SU-DHL-6 (cell line): ENCODE data around the gene GHRHR.

Experiments
- H2AFZ ChIP-seq: fragments of 200-600 bp; sonication (generic); 2 replicates; pipeline ENCODE4 v1.6.1; 2014; ENCODE audit warnings: low read depth, mild to moderate bottlenecking, moderate library complexity, mixed read lengths, antibody characterized with exemption, low read length; ENCODE audit not compliant: severe bottlenecking
- H3F3A ChIP-seq: fragments of 200-600 bp; shearing (Covaris generic); 2 replicates; pipeline ENCODE4 v1.6.0; 2016; ENCODE audit warnings: antibody characterized with exemption, mild to moderate bottlenecking; ENCODE audit not compliant: insufficient read depth
- H3K27ac ChIP-seq: fragments of 200-600 bp; sonication (generic); 2 replicates; pipeline ENCODE4 v1.5.1; 2016; ENCODE audit warnings: low read depth, mild to moderate bottlenecking, low read length, moderate library complexity, mixed read lengths
- H3K27me3 ChIP-seq: fragments of 200-600 bp; sonication (generic), shearing (Covaris generic); 2 replicates; pipeline ENCODE4 v1.6.0; 2014; ENCODE audit warnings: mild to moderate bottlenecking, low read length
- H3K36me3 ChIP-seq: fragments of 200-600 bp; sonication (generic); 2 replicates; pipeline ENCODE4 v1.6.1; 2014; ENCODE audit warnings: mild to moderate bottlenecking, low read length, mixed read lengths
- H3K4me2 ChIP-seq: fragments of 300-600, 200-600 bp; shearing (Covaris generic), sonication (generic); 2 replicates; pipeline ENCODE4 v1.6.0; 2014; ENCODE audit warnings: low read length, low read depth, mild to moderate bottlenecking; ENCODE audit not compliant: poor library complexity, severe bottlenecking
- H3K4me3 ChIP-seq: fragments of 200-600 bp; sonication (generic); 2 replicates; pipeline ENCODE4 v1.5.1; 2014; ENCODE audit warnings: antibody characterized with exemption, low read length, mild to moderate bottlenecking, mixed read lengths; ENCODE audit not compliant: insufficient read depth, poor library complexity, severe bottlenecking
- H3K79me2 ChIP-seq: fragments of 200-600 bp; sonication (generic); 2 replicates; pipeline ENCODE4 v1.6.1; 2014; ENCODE audit warnings: mild to moderate bottlenecking, low read length, moderate library complexity; ENCODE audit not compliant: insufficient read depth
- H3K9ac ChIP-seq: fragments of 200-600 bp; sonication (generic); 2 replicates; pipeline ENCODE4 v1.7.0; 2014; ENCODE audit warnings: mild to moderate bottlenecking, low read length
- H3K9me2 ChIP-seq: fragments of 200-600 bp; sonication (generic); replicated peaks from 2 replicates; pipeline ENCODE4 v1.6.1; 2014; ENCODE audit warnings: low read length; ENCODE audit not compliant: insufficient read depth
- H3K9me3 ChIP-seq: fragments of 200-600 bp; sonication (generic); 2 replicates; pipeline ENCODE4 v1.6.1; 2014; ENCODE audit warnings: low read length, mixed read lengths; ENCODE audit not compliant: insufficient read depth
- H4K20me1 ChIP-seq: fragments of 200-600 bp; sonication (generic); 2 replicates; pipeline ENCODE4 v1.6.1; 2014; ENCODE audit warnings: low read depth, mild to moderate bottlenecking, antibody characterized with exemption, low read length, moderate library complexity, mixed read lengths
- CTCF ChIP-seq: fragments of 200-600 bp; sonication (generic); IDR thresholded peaks from one replicate; pipeline ENCODE4 v1.5.1; 2017; ENCODE audit warnings: antibody characterized with exemption, mild to moderate bottlenecking, low read length, moderate library complexity; ENCODE audit not compliant: insufficient read depth, poor library complexity, severe bottlenecking
- EZH2phosphoT487 ChIP-seq: fragments of 200-600 bp; sonication (generic), shearing (Covaris generic); conservative IDR thresholded peaks from 2 replicates; pipeline ENCODE4 v1.6.1; 2018; ENCODE audit warnings: mild to moderate bottlenecking, antibody characterized with exemption, low read length, moderate library complexity, mixed read lengths

GHRHR gene

DNA sequence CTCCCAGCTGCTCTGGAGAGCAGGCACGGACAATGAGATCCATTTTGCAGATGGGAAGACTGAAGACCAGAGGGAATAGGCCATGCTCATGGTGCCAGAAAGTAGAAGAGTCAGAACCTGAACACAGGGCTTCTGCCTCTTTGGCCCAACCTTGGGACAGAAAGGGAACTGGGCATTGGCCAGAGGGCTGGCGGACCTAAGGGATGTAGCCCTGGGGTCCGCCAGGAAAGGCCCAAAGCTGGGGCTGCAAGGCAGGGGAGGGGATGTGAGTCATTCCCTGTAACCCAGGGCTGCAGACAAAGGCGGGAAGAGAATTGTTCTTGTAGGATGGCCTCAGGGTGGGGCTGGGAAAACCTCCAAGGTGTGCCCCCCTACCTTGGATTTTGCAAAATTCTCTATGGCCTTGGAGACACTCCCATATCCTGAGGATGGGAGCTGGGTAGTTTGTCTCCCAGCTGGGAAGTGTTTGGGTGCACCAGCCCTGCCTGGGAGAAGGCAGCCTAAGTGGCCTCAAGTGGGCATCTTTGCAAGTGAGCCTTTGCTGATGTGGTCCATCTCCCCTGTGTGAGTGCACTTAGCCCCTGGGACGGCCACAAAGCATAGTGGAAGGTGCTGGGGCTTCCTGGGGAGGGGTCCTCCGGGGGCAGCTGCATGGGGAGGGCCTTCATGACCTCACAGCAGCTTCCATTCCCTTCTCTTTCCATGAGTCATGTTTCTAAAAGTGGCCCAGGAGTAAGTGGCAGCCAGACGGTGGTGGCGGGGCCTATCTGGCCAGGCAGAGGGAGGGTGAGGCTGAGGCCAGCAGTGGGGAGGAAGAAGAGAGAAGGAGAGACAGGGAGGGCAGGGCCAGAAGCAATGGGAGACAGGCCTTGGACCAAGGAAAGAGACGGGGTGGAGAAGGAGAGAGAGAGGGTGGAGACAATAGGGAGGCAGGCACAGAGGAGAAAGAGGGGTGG lies 42.9 kb upstream of the GHRHR start:
- H3K9ac ChIP-seq, result no peak overlapping the region
- H3K9me2 ChIP-seq, result no peaks in the 10 kb centered on the region
- no peak overlapping the region for H3K4me2 ChIP-seq
- TF ChIP-seq CTCF, result no peak
- no peaks in the 10 kb centered on the region for H3K27me3 ChIP-seq
- H3K27ac ChIP-seq, result no peak overlapping the region
- no peaks in the 10 kb centered on the region for H3K36me3 ChIP-seq
- H3F3A ChIP-seq, result no peaks in the 10 kb centered on the region
- no peaks in the 10 kb centered on the region for H4K20me1 ChIP-seq
- no peaks in the 10 kb centered on the region for H3K9me3 ChIP-seq
- H3K79me2 ChIP-seq, result no peaks in the 10 kb centered on the region
- no peak overlapping the region for H3K4me3 ChIP-seq
- no peak overlapping the region for H2AFZ ChIP-seq

GRCh38 chr7:30921540-30922401 lies 42.0 kb upstream of the GHRHR start:
- Histone ChIP-seq H2AFZ (no peak overlapping the region), H3K27me3 (no peaks in the 10 kb centered on the region), H4K20me1 (no peaks in the 10 kb centered on the region), H3K9me2 (no peaks in the 10 kb centered on the region), H3K36me3 (no peaks in the 10 kb centered on the region), H3K4me3 (no peak overlapping the region), H3K4me2 (no peak overlapping the region), H3F3A (no peaks in the 10 kb centered on the region), H3K79me2 (no peaks in the 10 kb centered on the region), H3K9me3 (no peaks in the 10 kb centered on the region), H3K27ac (no peak overlapping the region), H3K9ac (no peak overlapping the region)
- TF ChIP-seq EZH2phosphoT487 (no peak), CTCF (no peak)

- Histone ChIP-seq H3K79me2 (no peaks in the 10 kb centered on the region), H3K4me2 (no peak overlapping the region), H3K9me2 (no peaks in the 10 kb centered on the region), H3K36me3 (no peaks in the 10 kb centered on the region), H4K20me1 (no peaks in the 10 kb centered on the region), H2AFZ (no peak overlapping the region), H3K27ac (no peak overlapping the region), H3K27me3 (no peaks in the 10 kb centered on the region), H3K9ac (no peak overlapping the region), H3K9me3 (no peaks in the 10 kb centered on the region), H3K4me3 (no peak overlapping the region), H3F3A (no peaks in the 10 kb centered on the region)
- TF ChIP-seq EZH2phosphoT487 (no peak), CTCF (no peak)
Measured at GRCh38 chr7:30922596-30922995, 41.2 kb upstream of the GHRHR start.
